KOPT-K1 (cell line): ENCODE data around the gene NAPA.

Experiments used
- H3K27ac ChIP-seq: fragments of 200-600 bp; sonication (generic); 2 replicates; pipeline ENCODE4 v1.5.1; 2016; ENCODE audit warnings: antibody characterized with exemption, mild to moderate bottlenecking, low read depth, low read length; ENCODE audit not compliant: poor library complexity, severe bottlenecking
- H3K36me3 ChIP-seq: fragments of 200-600 bp; sonication (generic); 2 replicates; pipeline ENCODE4 v1.5.1; 2017; ENCODE audit warnings: antibody characterized with exemption, mild to moderate bottlenecking, low read length, moderate library complexity; ENCODE audit not compliant: insufficient read depth
- H3K9me3 ChIP-seq: fragments of 200-600 bp; sonication (generic); 2 replicates; pipeline ENCODE4 v1.5.1; 2017; ENCODE audit warnings: antibody characterized with exemption, low read length, mild to moderate bottlenecking; ENCODE audit not compliant: insufficient read depth, poor library complexity, severe bottlenecking

Gene NAPA

GRCh38 chr19:47471381-47471732 lies 43.5 kb downstream of the NAPA start:
- Histone ChIP-seq H3K36me3 (no peaks in the 10 kb centered on the region), H3K9me3 (no peaks in the 10 kb centered on the region), H3K27ac (no peak overlapping the region)

GRCh38 chr19:47470447-47471195 lies 44.2 kb downstream of the NAPA start:
- H3K27ac ChIP-seq, result no peak overlapping the region
- no peaks in the 10 kb centered on the region for H3K9me3 ChIP-seq

GRCh38 chr19:47469719-47470118 lies 45.1 kb downstream of the NAPA start:
- Histone ChIP-seq H3K27ac (no peak overlapping the region), H3K36me3 (no peaks in the 10 kb centered on the region), H3K9me3 (no peaks in the 10 kb centered on the region)

More at GRCh38 chr19:47470447-47471195, 44.2 kb downstream of the NAPA start:
- no peaks in the 10 kb centered on the region for H3K36me3 ChIP-seq

- no peaks in the 10 kb centered on the region for H3K9me3 ChIP-seq
- no peak overlapping the region for H3K27ac ChIP-seq
- no peaks in the 10 kb centered on the region for H3K36me3 ChIP-seq
Measured at GRCh38 chr19:47469363-47469700, 45.5 kb downstream of the NAPA start.

- Histone ChIP-seq H3K36me3 (no peaks in the 10 kb centered on the region), H3K9me3 (no peaks in the 10 kb centered on the region), H3K27ac (no peak overlapping the region)
Measured at GRCh38 chr19:47467914-47468313, 46.9 kb downstream of the NAPA start.

- H3K36me3 ChIP-seq, result no peaks in the 10 kb centered on the region
- H3K9me3 ChIP-seq, result no peaks in the 10 kb centered on the region
- no peak overlapping the region for H3K27ac ChIP-seq
Measured at GRCh38 chr19:47465957-47466356, 48.9 kb downstream of the NAPA start.

- H3K27ac ChIP-seq, result no peak overlapping the region
- H3K9me3 ChIP-seq, result no peaks in the 10 kb centered on the region
- no peaks in the 10 kb centered on the region for H3K36me3 ChIP-seq
Measured at GRCh38 chr19:47464675-47465419, 50.0 kb downstream of the NAPA start.

GRCh38 chr19:47461876-47462275 lies 53.0 kb downstream of the NAPA start:
- Histone ChIP-seq H3K27ac (no peak overlapping the region), H3K36me3 (no peaks in the 10 kb centered on the region), H3K9me3 (no peaks in the 10 kb centered on the region)

GRCh38 chr19:47459477-47459876 lies 55.4 kb downstream of the NAPA start:
- H3K36me3 ChIP-seq, result no peaks in the 10 kb centered on the region
- no peak overlapping the region for H3K27ac ChIP-seq
- H3K9me3 ChIP-seq, result peaks cover 11% of the 10 kb centered on the region

GRCh38 chr19:47458672-47459071 lies 56.2 kb downstream of the NAPA start:
- H3K27ac ChIP-seq, result no peak overlapping the region
- H3K9me3 ChIP-seq, result peaks cover 11% of the 10 kb centered on the region
- no peaks in the 10 kb centered on the region for H3K36me3 ChIP-seq

- no peaks in the 10 kb centered on the region for H3K36me3 ChIP-seq
- no peak overlapping the region for H3K27ac ChIP-seq
- peaks cover 11% of the 10 kb centered on the region for H3K9me3 ChIP-seq
Measured at GRCh38 chr19:47456721-47457474, 58.0 kb downstream of the NAPA start.

- Histone ChIP-seq H3K36me3 (no peaks in the 10 kb centered on the region), H3K9me3 (peaks cover 2% of the 10 kb centered on the region), H3K27ac (no peak overlapping the region)
Measured at GRCh38 chr19:47450478-47450877, 64.4 kb downstream of the NAPA start.

GRCh38 chr19:47448360-47448727 lies 66.5 kb downstream of the NAPA start:
- Histone ChIP-seq H3K9me3 (no peaks in the 10 kb centered on the region), H3K27ac (no peak overlapping the region)

GRCh38 chr19:47447470-47448359 lies 67.1 kb downstream of the NAPA start:
- Histone ChIP-seq H3K36me3 (no peaks in the 10 kb centered on the region), H3K9me3 (no peaks in the 10 kb centered on the region), H3K27ac (no peak overlapping the region)

More at GRCh38 chr19:47448360-47448727, 66.5 kb downstream of the NAPA start:
- no peaks in the 10 kb centered on the region for H3K36me3 ChIP-seq
